Measurements from ENCODE around the gene FAR2. TPM values are rescaled to one million over a fixed set of nuclear protein-coding genes. Genes with fewer than 3 reads are reported as not detected.
"Not testable (repeated sequence)": the region's sequence is repeated elsewhere in the genome, so short reads cannot be mapped to it uniquely, and the experiment has no call there.

FAR2 gene
- total RNA-seq, 2 experiments from 2014 or later = 7.1 to 9.6 TPM

DNA sequence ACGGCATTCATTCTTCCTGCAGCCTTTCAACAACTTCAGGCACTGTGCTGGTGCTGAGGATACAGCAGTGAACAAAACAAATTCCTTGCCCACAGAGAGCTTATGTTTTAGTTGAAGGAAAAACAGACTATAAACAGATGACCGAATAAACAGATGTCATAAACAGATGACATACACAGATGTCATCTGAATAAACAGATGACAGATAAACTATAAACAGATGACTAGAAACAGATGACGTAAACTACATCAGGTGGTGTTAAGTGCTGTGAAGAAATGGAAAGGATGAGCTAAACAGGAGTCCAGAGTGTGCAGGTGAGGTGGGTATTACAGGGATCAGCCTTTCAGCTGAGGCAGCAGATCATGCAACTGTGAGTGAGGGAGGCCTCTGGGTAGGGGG, 80.9 kb downstream of the FAR2 start:
- ChIA-PET POLR2A (no interaction called here), CTCF (no interaction called here)

DNA sequence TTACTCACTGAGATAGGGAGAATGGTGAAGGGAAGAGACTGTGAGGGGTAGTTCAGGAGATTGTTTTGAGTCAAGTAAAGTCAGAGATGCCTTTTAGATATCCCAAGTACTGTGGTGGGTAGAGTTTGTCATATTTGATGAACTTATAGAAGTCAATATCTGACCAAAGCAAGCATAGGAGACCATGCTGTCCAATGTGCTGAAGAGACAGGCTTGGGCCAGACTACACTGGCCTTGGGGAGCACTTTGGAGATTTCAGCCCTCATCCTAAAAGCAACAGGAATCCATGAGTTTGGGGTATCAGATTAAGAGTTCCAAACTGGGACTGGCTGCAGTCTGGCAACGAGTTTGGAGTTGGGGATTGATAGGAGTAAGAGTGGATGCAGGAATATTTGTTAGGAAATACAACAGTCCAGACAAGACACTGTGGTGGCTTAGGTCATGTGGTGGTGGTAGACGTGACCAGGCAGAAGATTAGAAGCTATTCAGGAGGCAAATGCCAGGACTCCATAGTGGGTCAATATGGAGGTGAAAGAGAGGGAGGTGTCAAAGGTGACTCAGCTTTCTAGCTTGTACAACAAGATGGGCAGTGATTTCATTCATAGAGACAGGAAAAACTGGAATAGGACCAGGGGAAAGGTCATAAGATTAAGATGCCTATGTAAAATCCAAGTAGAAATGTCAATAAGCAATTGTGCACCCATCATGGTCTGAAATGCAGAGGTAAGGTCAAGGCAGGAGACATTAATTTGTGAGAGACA, 81.9 kb downstream of the FAR2 start:
- ChIA-PET POLR2A (no interaction called here), CTCF (no interaction called here)

DNA sequence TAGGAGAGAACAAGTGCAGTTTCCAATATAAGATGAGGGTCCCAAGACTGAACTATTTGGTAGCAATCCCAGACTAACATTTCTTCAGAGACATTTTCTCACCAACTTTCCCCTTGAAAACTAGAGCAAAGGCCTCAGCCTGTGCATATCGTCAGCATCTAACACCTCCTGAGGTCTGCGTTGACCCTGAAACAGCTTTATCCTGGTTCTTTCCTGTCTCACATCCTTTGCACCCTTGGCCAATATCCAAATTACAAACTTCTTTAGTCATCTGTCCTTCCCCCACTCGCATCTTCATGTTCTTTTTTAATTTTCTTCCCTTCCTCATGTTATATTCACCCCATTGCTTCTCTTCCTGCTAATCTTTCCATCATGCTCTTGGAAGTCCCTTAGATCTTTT, 83.0 kb downstream of the FAR2 start:
- POLR2A ChIA-PET = no interaction called here
- CTCF ChIA-PET = no interaction called here

DNA sequence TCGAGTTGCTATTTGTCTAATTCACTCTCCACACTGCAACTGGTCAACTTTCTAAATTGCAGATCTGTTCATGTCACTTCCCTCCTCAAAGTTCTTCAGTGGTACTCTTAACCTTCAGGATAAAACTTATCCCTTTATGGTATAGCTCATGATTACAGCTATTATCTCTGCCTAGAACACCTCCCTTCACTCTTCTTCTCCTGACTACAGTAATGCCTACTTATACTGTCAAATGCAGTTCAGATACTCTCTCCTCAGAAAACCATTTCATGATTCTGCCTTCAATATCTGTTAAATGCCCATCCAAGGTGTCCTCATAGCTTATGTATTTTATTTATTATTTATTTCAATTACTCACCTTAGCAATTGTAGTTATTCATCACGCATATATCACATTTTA, 85.5 kb downstream of the FAR2 start:
- ChIA-PET CTCF (no interaction called here), POLR2A (no interaction called here)

DNA sequence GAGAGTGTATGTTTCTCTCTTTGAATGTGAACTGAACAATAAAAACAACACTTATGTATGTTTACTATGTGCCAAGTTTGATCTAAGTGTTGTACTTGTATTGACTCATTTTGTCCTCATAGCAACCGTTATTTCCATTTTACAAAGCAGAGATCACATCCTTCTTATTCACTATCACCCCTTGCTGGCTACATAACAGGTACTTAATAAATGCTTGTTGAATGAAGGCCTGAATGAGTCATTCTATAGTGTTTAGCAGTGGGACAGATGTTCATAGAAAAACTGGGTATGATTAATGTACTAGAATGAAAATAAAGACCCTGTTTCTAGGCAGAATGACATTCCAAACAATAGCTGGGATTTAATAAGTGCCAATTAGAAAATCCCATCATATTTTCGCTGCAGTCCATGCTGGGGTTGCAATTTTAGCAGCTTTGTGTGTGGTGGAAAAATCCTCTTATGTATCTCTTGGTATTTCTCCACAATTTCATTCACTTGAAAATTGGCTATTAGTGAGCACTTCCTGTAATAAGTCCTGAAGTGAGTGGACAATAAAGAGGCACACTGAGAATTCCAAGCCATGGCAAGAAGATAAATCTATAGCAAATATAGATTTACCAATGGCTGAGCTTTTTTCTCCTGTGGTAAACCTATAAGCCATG, 86.0 kb downstream of the FAR2 start:
- CTCF ChIA-PET = no interaction called here
- POLR2A ChIA-PET = no interaction called here

DNA sequence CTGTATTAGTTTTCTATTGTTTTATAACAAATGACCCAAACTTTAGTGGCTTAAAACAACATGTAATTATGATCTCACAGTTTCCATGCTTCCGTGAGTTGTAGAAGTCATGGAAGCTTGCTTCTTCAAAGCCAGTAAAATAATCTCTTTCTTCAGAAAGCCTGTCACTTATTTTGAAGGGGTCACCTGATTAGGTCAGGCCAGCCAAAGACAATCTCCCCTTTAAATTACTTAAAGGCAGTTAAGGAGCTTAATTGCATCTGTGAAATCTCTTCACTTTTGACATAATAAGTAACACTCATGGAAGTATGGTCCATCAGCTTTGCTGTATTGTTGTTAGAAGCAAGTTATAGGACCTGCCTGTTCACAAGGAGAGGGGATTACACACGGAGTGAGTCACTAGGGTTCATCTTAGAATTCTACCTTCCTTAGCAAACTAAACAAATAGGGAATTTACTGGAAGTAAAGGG, 89.8 kb downstream of the FAR2 start:
- ChIA-PET CTCF (no interaction called here), POLR2A (no interaction called here)

DNA sequence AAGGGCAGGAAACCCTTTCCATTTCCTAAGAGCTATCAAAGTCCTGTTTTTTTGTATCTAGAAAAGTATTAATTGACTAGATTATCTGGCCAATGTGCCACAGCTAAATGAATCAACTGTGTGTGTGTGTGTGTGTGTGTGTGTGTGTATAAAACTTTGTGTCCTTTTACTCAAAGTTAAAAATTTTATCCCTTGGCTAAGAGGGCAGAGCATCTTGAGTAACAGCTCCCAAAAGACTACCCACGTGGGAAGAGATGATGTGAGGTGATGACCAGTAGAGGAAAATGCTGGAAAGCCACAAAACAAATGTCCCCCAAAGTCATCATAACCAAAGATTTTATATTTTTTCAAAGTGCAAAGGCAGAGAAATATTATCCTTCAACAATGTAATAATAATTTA, 90.3 kb downstream of the FAR2 start:
- ChIA-PET POLR2A (no interaction called here), CTCF (no interaction called here)

DNA sequence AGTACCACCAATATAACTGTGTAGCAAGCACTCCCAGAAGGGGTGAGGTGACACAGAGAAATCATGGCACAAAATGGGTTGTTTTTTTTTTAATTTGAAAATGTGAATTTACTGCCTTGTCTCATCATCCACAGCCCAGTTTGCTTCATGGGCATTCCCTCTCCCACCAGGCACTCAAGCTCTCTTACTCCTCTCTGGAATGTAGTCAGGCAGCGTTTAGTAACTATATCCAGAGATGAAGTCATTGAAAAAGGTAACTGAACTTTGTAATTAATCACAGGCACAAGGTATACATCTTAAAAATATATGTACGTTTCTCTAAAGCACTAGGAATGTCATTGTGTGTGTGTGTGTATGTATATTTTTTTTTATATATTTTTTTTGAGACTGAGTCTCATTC, 91.4 kb downstream of the FAR2 start:
- CTCF ChIA-PET = no interaction called here

DNA sequence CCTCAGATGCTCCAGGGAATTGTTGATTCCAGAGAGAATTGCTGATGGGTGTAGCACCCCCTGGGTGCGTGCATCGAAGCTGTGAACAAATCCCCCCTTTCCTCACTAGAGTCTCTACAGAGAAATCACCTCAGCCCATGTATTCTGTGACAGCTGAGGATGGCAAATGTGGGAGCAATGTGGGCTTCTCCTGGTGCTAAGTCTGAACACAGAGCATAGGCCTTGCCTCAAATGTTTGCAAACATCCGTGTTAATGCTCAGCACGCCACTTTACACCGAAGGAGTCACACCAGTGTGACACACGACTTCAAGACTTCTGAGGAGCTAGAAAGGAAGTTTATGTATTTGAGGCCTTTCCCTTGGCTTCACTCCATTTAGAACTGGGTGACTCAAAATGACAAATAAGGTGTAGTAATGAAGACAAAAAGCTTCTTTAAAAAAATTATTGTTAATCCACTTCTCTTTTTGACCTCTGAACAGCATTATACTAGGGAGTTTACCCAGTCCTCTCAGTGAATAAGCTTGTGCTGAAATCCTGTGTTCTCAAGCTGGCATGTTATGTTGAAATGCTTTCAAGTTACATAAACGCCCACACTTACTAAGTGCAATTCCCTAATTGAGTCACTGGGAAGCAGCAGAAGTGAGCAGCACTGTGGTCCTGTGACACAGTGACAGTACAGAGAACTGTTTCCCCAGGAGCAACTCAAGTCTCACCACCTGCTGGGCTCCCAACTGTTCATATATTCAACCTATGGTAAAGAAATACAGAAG, 92.9 kb downstream of the FAR2 start:
- CTCF ChIA-PET = no interaction called here
- POLR2A ChIA-PET = no interaction called here

More for the DNA sequence above, 91.4 kb downstream of the FAR2 start:
- POLR2A ChIA-PET = no interaction called here

DNA sequence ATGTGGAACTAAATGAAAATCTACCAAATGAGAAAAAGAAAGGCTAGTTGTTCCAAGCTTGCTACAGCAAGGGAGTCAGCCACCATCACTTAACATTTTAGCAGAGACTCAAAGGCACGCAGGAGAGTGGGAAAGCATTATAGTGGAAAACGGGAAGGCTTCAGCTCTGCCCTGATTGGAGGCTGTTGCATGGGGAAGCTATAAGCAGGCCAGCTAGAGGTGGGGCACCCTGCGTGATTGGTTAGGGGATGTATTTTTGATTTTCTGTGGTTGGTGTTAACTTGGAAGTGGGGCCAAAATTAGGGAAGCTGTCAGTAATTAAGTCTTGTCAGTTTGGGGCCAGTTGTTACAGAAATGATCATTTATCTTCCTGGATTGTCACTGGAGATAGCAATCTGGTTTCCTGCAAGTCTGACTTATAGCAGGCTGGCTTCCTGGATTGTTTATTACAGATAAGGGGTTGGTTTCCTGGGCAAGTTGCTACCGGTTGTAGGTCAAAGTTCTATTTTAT, 93.9 kb downstream of the FAR2 start:
- CTCF ChIA-PET = no interaction called here
- POLR2A ChIA-PET = no interaction called here

DNA sequence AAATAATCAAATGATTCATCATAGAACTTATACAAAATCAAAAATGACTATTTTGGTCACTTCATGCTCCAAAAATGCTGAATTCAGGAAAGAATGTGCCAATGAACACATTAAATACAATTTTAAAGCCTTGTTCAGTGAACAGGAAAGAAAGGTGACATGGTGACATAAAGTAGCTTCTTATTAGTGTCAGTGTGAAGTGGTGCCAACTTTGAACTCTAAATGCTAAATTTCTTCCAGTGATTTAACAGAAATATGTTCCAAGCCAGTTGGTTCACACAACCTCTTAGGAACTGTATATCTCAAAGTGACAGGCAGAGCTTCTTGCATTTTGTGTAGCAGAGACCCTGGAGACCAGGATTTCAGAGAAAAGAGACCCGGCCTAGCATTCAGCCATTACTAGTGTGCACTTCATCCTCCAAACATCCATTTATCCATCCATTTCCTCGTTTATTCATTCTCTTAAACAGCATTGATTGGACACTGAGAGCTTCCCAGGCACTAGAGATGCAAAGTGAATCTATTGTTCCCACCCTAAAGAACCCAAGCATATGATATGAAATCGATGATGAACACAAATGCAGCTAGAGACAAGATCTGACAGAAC, 95.2 kb downstream of the FAR2 start:
- POLR2A ChIA-PET = no interaction called here
- CTCF ChIA-PET = no interaction called here

DNA sequence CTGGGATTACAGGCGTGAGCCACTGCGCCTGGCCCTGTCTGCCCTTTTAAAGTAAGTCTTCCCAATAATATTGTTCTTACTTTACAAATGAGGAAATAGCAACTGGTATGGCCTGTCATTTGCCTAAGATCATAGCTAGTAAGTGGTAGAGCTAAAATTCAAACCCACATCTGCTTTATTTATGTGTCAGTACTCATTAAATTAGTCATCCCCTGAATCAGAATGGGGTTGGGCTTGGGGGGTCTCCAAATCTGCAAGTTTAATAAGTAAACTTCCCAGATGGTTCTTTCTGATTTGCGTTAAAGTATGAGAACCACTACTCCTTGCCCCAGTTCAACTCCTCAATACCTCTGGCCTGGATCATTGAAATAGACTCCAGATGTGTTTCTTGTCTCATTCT, 96.2 kb downstream of the FAR2 start:
- POLR2A ChIA-PET = no interaction called here
- CTCF ChIA-PET = no interaction called here

DNA sequence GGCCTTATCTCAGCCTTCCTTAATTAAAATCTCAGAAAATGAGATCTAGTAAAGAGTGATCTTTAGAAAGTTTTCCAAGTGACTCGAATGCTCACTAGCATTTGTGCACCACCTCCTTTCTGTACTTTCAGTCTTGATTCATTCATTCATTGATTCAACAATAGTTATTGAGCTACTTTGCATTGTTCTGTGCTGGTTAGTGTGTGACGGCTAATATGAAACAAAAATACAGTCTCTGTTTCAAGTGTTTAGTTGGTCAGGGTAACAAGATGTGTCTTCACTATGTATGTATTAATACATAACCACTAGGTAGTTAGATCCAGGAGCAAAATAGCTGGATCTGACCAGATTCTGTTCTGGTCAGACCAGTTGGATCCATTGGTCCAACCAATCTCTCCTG, 100.9 kb downstream of the FAR2 start:
- ChIA-PET POLR2A (no interaction called here), CTCF (no interaction called here)

DNA sequence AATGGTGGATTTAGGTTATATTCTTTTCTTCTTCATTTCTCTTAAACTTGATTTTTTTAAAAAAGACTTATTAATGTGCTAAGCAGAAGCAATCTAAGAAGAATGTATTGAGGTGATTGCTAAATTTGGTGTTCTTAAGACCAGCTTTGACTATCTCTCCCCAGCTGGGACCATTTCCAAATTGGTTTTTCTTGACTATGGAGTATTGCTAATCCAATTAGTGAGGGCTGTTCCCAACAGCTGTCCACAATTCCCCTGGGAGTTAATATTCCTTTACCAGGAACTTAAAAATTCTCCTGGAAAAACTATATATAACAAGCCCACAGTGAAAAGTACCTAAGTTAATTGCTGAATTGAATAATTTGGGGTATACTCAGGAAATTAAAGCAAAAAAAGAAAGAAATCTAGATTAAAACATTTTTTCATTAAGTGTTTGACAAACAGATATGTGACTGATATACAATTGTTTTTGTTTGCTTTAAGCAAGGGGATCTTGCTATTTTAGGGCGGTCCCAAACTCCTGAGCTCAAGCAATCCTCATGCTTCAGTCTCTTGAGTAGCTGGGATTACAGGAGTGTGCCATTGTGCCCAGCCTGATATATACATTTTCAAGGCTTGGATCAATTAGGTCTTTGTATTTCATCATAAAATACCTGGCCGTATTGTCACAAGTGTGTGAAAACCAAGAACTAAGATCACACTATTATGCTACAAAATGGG, 105.0 kb downstream of the FAR2 start:
- CTCF ChIA-PET = no interaction called here
- POLR2A ChIA-PET = no interaction called here

DNA sequence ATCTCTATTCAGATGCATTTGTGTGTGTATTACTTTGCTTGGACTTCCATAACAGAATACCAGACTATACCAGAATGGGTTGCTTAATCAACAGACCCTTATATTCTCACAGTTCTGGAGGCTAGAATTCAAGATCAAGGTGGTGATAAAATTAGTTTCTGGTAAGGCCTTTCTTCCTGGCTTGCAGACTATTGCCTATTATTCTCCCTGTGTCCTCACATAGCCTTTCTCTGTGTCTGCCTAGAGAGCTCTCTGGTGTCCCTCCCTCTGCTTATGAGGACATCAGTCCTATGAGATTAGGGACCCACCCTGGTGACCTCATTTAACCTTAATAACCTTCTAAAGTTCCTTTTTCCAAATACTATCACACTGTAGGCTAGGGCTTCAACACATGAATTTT, 106.0 kb downstream of the FAR2 start:
- ChIA-PET POLR2A (no interaction called here), CTCF (no interaction called here)

DNA sequence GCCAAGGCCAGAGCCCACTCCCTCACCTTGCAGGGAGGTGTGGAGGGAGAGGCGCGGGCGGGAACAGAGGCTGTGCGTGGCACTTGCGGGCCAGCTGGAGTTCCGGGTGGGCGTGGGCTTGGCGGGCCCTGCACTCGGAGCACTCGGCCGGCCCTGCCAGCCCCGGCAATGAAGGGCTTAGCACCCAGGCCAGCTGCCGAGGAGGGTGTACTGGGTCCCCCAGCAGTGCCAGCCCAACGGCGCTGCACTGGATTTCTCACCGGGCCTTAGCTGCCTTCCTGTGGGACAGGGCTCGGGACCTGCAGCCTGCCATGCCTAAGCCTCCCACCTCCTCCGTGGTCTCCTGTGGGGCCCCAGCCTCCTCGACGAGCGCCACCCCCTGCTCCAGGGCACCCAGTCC, 107.5 kb downstream of the FAR2 start:
- POLR2A ChIA-PET = no interaction called here
- CTCF ChIA-PET = no interaction called here

DNA sequence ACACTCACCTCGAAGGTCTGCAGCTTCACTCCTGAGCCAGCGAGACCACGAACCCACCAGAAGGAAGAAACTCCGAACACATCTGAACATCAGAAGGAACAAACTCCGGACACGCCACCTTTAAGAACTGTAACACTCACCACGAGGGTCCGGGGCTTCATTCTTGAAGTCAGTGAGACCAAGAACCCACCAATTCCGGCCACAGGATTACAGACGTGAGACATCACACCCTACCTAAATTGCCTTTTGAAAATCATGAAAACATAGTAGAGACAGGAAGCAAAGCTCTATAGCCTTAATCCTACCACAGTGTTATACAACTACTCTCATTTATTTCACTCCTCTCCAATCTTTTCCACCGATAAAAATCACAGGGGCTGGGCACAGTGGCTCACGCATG, 108.6 kb downstream of the FAR2 start:
- CTCF ChIA-PET, POLR2A ChIA-PET: not testable (repeated sequence)

DNA sequence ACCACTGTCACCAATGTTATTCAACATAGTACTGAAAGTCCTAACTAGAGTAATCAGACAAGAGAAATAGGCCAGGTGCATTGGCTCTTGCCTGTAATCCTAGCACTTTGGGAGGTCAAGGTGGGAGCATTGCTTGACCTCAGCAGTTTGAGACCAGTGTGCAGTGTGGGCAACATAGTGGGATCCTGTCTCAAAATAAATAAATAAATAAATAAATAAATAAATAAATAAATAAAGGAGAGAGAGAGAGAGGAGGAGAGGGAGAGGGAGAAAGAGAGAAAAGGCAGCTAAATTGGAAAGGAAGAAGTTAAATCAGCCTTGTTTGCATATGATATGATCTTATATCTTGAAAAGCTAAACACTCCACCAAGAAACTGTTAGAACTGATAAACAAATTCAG, 115.3 kb downstream of the FAR2 start:
- CTCF ChIA-PET = no interaction called here
- POLR2A ChIA-PET = no interaction called here

DNA sequence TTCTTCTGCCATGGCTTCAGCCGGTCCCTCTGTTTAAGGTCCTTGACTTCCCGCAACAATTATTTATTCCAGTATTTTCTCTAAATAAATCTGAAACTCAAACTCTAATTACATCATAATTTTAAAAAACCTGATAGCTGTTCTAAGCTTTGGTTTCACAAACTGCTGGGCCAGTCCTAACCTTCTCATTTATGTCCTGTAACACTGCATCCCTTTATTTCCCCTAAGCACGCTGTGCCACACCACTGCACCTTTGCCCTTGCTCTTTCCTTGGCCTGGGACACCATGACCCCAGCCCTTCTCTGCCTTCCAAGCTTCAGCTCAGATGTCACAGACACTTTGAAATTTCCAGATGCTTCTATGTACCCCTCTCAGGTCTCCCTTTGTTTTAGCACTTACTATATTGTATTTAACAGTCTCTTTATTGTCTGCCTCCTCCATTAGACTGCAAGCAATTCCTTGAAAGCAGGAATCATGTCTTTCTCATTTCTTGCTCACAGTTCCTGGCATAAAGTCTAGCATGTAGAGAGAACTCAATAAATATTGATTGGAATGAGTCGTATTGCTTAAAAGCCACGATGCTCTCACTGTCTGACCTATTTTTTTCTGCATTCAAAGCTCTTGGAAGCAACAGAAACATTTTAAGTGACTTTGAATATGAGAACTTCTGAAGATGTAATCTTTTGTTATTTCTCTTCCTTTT, 120.8 kb downstream of the FAR2 start:
- ChIA-PET CTCF (no interaction called here), POLR2A (no interaction called here)

DNA sequence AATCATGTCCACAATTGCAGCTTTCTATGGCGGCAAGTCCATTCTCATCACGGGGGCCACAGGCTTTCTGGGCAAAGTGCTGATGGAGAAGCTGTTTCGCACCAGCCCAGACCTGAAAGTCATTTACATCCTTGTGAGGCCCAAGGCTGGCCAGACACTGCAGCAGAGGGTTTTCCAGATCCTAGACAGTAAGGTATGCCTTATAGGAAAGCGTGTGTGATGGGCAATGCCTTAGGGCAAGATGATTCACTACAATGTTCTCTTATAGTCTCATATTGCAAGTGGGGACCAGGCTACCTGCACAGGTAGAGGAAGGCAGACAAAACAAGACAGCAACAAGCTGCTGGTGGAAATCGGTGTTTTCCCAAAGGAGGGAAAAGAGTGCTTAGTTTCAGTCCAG, 121.4 kb downstream of the FAR2 start:
- ChIA-PET CTCF (no interaction called here), POLR2A (no interaction called here)

All from activated CD8-positive, alpha-beta memory T cell treated with anti-CD3 and anti-CD28 coated beads for 36 hours (primary cell).